GM21737 (cell line): Measurements from ENCODE around the gene TUBGCP6.
A peak's percentile ranks its signal among the peaks of the same experiment; 100 is the strongest.

Experiments
- ATAC-seq: cut with Tn5 transposase; IDR thresholded peaks from one replicate; pipeline ENCODE4 v1.9.1; 2021; ENCODE audit warnings: mild to moderate bottlenecking, moderate library complexity; ENCODE audit not compliant: unreplicated experiment

TUBGCP6 gene, protein sequence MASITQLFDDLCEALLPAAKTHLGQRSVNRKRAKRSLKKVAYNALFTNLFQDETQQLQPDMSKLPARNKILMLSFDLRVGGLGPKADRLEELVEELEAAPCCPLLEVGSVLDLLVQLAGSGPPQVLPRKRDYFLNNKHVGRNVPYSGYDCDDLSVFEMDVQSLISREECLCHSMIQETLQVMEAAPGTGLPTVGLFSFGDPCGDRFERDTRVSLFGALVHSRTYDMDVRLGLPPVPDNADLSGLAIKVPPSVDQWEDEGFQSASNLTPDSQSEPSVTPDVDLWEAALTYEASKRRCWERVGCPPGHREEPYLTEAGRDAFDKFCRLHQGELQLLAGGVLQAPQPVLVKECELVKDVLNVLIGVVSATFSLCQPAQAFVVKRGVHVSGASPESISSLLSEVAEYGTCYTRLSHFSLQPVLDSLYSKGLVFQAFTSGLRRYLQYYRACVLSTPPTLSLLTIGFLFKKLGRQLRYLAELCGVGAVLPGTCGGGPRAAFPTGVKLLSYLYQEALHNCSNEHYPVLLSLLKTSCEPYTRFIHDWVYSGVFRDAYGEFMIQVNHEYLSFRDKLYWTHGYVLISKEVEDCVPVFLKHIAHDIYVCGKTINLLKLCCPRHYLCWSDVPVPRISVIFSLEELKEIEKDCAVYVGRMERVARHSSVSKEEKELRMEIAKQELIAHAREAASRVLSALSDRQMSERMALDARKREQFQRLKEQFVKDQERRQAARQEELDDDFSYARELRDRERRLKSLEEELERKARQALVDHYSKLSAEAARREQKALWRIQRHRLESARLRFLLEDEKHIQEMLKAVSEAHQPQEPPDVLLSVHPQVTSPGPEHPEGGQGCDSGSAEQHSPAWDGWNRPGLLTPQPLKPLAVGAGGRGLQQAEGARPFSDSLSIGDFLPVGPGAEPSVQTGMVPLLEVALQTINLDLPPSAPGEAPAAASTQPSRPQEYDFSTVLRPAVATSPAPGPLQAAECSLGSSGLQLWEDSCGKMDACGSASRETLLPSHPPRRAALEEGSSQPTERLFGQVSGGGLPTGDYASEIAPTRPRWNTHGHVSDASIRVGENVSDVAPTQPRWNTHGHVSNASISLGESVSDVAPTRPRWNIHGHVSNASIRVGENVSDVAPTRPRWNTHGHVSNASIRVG (N-terminal part only)

DNA sequence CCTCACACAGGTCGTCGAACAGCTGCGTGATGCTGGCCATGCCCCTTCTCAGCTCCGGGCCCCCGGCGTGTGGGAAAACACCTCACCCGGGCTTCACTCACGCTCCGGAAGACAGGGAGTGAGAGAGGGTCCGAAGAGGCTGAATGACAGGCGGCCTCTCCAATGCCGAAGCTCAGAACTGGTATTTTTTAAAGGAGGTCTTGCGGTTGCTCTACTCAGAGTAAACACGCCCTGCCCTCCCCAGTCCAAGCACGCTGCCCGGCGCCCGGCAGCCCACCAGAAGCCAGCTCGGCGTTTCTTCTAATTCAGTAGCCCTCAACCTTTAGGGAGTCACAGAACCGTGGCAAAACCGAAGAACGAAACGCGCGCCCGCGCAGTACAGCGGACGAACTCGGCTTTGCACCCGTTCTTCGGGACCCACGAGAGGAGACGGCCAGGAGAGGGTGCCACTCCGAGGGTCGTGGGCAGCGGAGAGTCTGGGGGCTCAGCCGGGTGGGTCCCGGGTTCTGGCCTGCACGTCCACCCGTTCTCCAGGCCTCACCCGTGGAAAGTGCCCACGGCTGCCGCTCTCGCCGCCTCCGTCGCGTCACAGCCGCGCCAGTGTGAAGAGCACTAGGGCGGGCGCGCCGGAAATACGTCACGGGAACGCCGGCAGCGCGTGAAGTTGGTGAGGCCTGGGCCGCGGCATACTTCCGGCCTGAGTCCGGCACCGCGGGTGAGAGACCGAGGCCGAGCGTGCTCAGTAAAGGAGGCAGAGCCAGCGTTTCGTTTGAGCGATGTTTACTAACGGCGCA is at the start of gene TUBGCP6:
TSS of gene TUBGCP6 (minus strand) at position 604 of the 794 bp plus-strand sequence. CDS start at position 40, 564 bp downstream.
- ATAC-seq: peak; percentile 57

DNA sequence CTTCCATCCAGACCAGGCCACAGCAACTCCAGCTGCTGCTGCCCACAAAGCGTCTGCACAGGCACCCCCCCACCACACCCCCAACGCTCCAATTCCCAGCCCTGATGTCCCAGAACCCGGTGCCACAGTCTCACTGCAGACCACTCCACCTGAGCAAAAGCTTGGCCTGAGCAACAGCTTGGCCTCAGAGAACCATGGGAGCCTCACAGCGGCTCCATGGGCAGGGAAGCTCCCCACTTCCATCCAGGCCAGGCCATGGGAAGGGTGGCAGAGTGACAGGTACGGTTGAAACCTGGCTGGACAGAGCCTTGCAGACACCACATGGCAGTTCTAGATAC is 49.5 kb upstream of the TUBGCP6 start:
- no peak for ATAC-seq

DNA sequence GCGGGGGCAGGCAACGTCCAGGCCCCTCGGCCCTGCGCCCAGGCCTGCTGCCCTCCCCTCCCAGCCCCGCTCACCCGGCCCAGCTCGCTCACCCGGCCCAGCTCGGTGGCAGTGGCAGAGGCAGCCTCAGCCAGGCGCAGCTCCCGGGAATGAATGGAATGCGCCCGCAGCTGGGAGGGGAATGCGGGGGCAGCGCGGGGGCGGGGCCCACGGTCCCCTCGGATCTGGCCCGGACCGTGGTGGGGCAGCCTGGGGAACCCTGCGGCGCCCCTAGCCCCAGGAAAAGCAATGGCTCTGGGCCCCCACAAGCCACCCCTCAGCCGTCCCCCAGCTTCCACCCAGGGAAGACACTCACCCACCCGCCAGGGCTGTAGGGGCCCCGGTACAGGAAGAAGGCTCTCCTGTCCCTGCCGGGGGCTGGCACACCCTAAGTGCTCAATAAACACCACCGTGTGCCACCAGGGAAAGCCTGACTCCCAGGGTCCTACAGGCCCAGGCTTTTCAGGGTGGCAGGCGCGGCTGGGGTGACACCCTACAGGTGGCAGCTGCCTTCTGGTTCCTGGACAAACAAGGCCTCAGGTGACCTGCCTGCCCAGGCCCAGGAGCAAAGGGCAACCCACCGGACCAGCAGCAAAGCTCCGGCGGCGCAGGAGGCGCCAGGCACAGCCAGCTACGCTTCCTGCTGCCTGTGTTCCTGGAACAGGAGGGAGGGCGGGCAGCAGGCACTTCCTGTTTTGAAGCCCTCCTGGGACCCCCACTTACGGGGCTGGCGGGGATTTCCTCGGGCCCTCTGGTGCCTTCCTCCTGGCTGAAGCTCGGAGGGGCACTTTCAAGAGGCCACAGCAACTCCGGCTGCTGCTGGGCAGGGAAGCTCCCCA is 48.9 kb upstream of the TUBGCP6 start:
- ATAC-seq: no peak

DNA sequence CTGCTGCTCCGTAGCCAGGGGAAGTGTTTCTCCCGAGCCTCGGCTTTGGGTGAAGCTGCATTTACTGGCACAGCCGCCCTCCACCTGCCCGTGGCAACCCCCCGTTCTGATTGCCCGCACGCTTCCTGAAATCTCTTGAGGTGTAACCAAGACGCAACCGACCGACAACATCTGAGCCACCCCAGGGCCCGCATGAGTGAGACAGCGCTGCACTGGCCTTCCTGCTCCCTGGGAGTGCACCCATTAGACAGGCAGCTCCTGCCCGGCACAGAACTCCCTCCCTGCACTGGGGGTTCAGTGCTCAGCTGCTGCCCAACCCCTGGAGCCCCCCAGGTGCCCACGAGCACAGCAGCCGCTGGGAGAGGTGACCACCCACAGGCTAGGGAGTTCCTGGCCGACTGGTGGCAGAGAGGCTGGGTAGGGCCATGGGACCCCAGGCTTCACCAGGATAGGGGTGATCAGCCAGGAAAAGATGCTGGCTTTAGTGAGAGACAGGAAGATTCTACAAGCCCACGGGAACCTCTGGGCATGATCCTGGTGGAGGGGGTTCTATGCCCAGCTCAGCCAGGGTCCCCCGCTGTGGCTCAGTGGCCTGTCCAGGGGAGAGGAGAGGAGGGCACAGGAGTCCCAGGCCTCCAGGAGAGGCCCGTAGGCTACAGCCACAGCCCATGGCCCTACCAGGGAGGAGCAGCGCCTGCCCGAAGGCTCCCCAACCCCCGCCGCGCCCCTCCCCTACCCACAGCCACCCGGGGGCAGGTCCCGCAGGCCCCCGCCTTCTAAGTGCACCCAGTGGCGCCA is 48.0 kb upstream of the TUBGCP6 start:
- ATAC-seq: no peak

DNA sequence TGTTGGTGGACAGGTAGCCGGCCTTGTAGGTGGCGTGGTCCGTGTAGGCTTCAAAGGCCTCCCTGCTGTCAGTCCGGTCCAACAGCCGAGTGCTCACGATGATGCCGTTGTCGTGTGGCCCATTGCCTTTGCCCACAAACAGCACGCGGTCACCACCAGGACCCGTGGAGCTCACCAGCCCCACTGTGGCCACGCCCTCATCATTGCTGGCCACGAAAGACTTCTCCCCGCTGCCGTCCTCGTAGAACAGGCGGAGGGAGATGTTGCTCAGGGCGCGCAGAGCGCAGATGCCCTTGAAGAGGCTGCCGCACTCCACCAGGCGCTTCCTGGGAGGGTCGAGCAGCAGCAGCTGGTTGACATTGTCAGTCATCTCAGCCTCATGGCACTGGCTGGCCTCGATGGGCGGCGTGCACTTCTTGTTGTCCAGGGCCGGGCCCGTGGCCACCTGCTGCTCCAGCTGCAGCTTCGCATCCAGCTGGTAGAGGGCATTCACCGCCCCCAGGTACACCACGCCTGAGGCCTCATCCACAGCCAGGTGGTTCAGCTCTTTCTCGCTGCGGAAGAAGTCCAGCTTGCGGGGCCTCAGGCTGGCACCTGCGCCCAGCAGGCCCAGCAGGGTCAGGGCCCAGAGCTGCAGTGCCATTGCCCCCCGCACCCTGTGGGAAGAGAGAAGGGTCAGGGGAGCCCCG is 45.3 kb upstream of the TUBGCP6 start:
- no peak for ATAC-seq

DNA sequence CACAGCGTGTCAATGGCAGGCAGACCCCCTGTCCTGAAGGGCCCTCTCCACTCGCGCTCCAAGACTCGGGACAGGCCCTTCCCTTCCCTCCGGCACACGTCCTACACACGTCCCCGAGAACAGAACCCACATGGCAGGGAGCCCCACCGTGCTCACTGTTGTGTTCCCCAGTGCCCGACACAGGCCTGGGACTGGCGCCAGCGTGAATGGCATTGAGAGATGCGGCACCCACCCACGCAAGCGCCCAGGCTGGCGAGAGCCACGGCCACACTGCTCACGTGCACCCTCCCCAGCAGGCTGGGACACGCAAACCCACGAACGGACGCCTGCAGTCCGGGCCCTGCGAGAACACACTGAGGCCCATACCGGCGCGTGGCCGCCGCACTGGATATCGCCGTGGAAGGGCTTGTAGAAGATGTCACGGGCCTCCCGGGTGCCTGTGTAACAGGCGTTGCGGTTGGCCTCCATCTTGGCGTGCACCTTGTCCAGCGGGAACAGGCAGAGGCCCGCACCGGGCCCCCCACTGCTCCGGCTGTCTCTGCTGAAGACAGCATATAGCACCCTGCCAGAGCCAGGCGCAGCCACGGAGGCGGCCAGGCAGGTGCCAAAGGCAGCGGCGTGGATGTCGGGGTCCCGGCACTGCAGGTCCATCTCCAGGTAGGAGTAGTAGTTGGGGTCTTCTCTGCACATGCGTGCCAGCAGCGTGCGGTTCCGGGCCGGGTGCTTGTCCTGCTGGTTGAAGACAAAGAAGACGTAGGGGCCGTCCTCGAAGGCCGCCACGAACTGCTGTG is 44.5 kb upstream of the TUBGCP6 start:
- no peak for ATAC-seq

DNA sequence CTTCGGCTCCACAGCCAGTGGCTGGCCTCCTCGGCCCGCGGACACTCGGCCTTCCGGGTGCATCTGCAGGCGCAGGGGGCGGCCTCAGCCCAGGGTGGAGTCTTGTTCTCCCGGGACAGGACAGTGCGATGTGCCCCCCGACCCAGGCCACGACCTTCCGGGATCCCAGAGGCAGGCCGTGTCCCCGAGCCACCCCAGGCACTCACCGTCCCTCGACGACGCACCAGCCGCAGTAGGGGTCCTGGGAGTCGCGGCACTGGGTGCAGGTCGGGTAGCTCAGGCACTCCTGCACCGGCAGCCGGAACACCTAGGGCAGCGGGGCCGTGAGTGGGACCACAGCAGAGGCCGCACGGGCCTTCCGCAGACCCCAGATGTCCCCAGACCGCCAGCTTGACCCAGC is 42.9 kb upstream of the TUBGCP6 start:
- ATAC-seq: no peak

DNA sequence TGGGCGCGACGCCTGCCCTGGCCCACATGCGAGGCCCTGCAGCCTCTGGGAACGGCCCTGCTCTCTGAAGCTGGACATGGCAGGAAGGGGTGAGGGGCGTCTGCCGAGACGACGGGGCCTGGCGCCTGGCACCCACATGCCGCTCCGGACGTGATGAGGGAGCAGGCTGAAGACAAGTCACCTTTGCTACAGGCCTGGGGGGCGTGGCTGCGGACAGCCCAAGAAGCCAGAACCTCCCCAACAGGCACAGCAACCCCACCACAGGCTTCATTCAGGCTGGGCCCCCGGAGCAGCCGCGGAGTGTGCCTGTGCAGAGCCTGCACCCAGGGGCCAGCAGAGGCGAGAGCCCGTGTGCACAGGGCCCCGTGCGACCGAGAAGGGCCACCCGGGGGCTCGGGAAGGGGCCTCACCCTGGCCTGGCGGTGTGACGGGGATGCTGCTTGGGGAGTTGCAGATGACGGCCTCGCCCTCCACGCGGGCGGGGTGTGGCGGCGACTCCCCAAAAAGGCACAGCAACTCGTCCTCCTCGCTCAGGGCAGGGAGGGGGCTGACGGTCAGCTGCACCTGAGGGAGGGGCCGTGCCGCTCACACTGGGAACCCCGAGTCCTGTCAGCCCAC is 42.0 kb upstream of the TUBGCP6 start:
- no peak for ATAC-seq

DNA sequence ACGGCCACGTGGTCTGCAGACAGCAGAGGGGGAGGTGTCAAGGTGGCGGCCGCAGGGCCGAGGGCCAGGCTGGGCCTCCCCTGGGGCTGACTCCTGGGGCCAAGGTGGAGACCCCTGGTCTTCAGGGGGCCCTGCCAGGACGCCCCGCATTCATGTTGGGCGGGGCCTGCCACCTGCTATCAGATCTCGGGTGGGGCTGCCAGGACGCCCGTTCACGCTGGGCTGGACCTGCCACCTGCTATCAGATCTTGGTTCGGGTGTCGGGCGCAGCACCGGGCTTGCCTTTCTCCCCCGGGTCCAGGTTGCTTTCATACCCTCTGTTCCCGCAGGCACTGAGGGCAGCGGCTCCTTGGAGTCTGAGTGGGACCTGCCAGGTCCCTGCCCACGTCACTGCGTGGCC is 41.5 kb upstream of the TUBGCP6 start:
- ATAC-seq: no peak

DNA sequence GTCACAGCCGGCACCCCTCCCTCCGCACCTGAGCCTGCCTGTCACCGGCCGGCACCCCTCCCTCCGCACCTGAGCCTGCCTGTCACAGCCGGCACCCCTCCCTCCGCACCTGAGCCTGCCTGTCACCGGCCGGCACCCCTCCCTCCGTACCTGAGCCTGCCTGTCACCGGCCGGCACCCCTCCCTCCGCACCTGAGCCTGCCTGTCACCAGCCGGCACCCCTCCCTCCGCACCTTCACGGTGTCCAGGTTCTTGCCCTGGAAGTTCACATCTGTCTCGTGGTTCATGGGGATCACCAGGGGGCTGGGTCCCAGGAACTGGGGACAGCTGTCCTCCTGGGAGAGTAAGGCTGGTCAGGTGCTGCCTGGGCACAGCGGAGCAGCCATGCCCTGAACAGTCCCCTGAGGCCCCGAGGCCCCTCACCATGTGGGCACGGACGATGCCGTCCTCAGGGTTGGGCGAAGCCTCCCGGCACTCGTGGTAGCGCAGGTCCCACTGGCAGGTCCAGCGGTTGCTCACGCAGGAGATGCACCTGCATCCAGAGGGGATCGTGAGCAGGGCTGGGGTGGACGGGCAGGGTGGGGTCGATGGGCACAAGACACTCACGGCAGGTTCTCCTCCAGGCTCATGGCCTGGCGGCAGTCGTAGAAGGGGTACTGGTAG is 40.9 kb upstream of the TUBGCP6 start:
- ATAC-seq: no peak

DNA sequence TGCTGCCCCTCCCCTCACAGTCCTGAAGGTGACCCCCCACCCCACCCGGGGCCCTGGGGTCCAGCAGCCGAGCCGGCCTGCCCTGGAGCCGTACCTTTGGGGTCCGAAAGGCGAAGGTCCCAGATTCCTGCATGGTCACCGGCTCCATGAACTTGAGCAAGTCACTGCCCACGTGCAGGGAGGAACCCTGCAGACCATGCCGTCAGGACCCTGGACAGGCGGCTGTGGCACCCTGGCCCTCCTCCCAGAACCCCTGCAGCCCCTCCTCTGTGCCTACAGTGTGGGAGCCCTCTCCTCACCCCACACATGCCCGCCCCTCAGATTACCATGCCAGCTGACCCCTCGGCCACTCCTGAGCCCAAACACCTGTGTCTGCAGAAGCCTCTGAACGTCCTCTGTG is 39.7 kb upstream of the TUBGCP6 start:
- ATAC-seq: no peak

DNA sequence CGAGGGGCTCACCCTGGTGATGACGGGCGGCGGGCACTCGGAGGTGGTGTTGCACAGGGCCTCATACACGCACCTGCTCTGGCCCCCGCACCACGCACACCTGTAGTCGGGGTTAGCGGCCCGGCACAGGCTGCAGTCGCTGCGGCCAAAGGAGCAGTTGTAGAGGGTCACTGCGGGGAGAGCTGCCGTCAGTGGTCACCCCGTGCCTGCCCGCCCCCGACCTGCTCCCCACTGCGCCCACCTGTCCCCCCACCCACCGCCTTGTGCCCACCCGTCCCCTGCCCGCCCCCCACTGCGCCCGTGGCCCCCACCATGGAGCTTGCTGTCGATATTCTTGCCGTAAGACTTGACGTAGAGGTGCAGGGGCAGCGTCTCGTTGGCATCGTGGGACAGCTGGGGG is 39.0 kb upstream of the TUBGCP6 start:
- ATAC-seq: no peak

DNA sequence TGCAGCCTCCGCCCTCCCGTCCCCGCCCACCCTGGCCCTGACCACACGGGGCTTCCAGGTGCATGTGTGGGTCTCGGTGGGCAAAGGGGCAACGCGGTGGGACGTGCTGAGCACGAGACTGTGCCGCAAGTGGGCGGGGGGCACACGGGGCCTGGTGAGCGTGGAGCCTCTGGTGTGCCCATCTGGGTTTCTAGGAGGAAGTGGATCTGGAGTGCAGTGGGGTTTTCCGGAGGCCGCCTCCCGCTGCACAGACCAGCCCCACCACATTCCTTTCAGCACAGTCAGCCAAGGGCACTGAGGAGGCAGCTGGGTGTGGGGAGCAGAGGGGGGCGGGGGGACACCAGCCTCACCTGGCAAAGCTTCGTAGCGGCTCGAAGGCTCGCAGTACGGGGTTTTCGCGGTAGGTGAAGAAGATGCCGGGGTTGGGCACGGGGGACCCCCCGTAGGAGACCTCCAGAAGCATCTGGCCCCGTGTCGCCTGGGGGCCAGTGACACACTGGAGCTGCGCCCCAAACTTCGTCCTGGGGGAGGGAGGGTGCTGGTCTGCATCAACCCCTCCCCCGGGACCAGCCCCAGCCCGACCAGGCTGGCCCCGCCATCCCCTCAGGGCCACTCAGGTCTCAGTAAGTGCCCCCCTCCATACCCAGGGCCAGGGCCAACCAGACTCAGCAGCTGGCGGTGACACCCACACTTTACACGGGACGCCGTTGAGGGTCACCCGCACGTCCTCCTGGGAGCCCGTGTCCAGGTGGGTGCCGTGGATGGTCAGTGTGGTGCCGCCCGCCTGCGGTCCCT is 37.7 kb upstream of the TUBGCP6 start:
- no peak for ATAC-seq

DNA sequence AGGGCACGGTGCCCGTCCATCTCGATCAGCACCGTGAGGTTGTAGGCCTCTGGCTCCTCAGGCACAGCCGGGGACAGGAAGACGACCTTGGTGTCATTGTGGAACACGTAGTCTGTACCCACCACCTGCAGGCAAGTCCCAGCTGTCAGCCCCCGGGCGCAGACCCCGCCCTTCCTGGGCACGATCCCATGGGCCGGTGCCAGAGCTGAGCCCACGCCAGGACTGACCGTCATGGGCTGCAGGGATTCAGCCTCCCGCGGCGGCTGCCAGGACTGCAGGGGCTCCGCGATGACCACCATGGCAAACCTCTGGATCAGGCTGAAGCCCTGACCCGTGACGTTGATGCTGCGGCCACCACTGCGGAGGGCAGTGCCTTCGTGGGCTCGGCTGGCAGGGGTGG is 37.1 kb upstream of the TUBGCP6 start:
- no peak for ATAC-seq

DNA sequence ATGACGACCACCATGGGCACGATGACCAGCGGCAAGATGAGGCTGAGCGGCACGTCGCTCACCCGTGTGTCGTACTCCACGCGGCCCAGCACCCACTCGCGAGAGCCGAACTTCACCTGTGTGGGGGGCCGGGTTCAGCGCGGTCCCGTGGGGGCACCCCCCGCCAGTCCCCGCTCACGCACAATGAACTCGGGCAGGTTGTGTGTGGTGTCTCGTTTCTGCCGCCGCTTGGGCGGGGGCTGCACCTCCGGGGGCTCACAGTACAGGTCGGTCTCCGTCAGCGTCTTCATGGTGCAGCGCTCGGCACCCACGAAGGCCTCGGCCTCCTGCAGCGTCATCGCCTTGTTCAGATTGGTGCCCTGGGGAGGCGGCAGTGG is 36.5 kb upstream of the TUBGCP6 start:
- ATAC-seq: no peak
